Stimulated activated CD4-positive, alpha-beta T cell treated with anti-CD3 and anti-CD28 coated beads, Interleukin-15, amount 100 ng/mL, for 24 hours (primary cell): ENCODE measurements around the gene CACNA2D4.

ENCODE experiments used
- DNase-seq: peaks from one replicate; pipeline ENCODE4 v3.0.0-alpha.2; 2020

Gene CACNA2D4

GRCh38 chr12:1932264-1932777, 13.9 kb upstream of the CACNA2D4 start:
- DNase-seq, result no peak

- no peak for DNase-seq
Measured at GRCh38 chr12:1931642-1932041, 13.2 kb upstream of the CACNA2D4 start.

GRCh38 chr12:1930803-1931597, 12.5 kb upstream of the CACNA2D4 start:
- no peak for DNase-seq

GRCh38 chr12:1929985-1930802, 11.7 kb upstream of the CACNA2D4 start:
- DNase-seq, result no peak

- DNase-seq, result no peak
Measured at GRCh38 chr12:1929241-1929984, 11.0 kb upstream of the CACNA2D4 start.

- DNase-seq, result no peak
Measured at GRCh38 chr12:1928439-1929121, 10.1 kb upstream of the CACNA2D4 start.

GRCh38 chr12:1927751-1928351, 9.4 kb upstream of the CACNA2D4 start:
- DNase-seq, result no peak

- no peak for DNase-seq
Measured at GRCh38 chr12:1927051-1927680, 8.7 kb upstream of the CACNA2D4 start.

GRCh38 chr12:1926251-1926657, 7.8 kb upstream of the CACNA2D4 start:
- DNase-seq, result no peak

GRCh38 chr12:1925684-1926006, 7.2 kb upstream of the CACNA2D4 start:
- DNase-seq, result no peak

- no peak for DNase-seq
Measured at GRCh38 chr12:1924996-1925683, 6.7 kb upstream of the CACNA2D4 start.

- no peak for DNase-seq
Measured at GRCh38 chr12:1922985-1923384, 4.5 kb upstream of the CACNA2D4 start.

- DNase-seq, result no peak
Measured at GRCh38 chr12:1922075-1922709, 3.7 kb upstream of the CACNA2D4 start.

- no peak for DNase-seq
Measured at GRCh38 chr12:1920971-1921370, 2.5 kb upstream of the CACNA2D4 start.

- DNase-seq, result no peak
Measured at GRCh38 chr12:1920436-1920835, 2.0 kb upstream of the CACNA2D4 start.

- no peak for DNase-seq
Measured at GRCh38 chr12:1919763-1920162, 1.3 kb upstream of the CACNA2D4 start.

GRCh38 chr12:1919284-1919683, 832 bp upstream of the CACNA2D4 start:
- DNase-seq, result no peak

GRCh38 chr12:1918884-1919236, 408 bp upstream of the CACNA2D4 start:
- DNase-seq, result no peak

- no peak for DNase-seq
Measured at GRCh38 chr12:1917172-1918070, 1.0 kb downstream of the CACNA2D4 start.
